OCI-LY1 (cell line): ENCODE results near the gene LRRC70.

ENCODE experiments used
- H2AFZ ChIP-seq: fragments of 200-600 bp; sonication (generic), shearing (Covaris generic); 2 replicates; pipeline ENCODE4 v1.6.0; 2014; ENCODE audit warnings: antibody characterized with exemption, mild to moderate bottlenecking, low read length
- H3F3A ChIP-seq: fragments of 200-600 bp; sonication (generic), shearing (Covaris generic); 2 replicates; pipeline ENCODE4 v1.6.0; 2014; ENCODE audit warnings: mild to moderate bottlenecking, antibody characterized with exemption, low read length, moderate library complexity; ENCODE audit not compliant: insufficient read depth
- H3K27ac ChIP-seq: fragments of 200-600 bp; sonication (generic); 2 replicates; pipeline ENCODE4 v1.5.1; 2014; ENCODE audit warnings: low read length, mixed run types, mild to moderate bottlenecking, low read depth; ENCODE audit not compliant: poor library complexity, severe bottlenecking
- H3K27me3 ChIP-seq: fragments of 200-600 bp; sonication (generic); 2 replicates; pipeline ENCODE4 v1.6.0; 2014; ENCODE audit warnings: antibody characterized with exemption, mild to moderate bottlenecking, low read length, moderate library complexity; ENCODE audit not compliant: insufficient read depth
- H3K36me3 ChIP-seq: fragments of 200-600 bp; sonication (generic); 2 replicates; pipeline ENCODE4 v1.6.1; 2014; ENCODE audit warnings: mild to moderate bottlenecking, antibody characterized with exemption, low read length, moderate library complexity, mixed read lengths; ENCODE audit not compliant: insufficient read depth
- H3K4me1 ChIP-seq: fragments of 200-600 bp; sonication (generic); 2 replicates; pipeline ENCODE4 v1.5.1; 2014; ENCODE audit warnings: mild to moderate bottlenecking, low read length, moderate library complexity; ENCODE audit not compliant: insufficient read depth, severe bottlenecking
- H3K4me2 ChIP-seq: fragments of 200-600 bp; sonication (generic), shearing (Covaris generic); 2 replicates; pipeline ENCODE4 v1.6.1; 2014; ENCODE audit warnings: low read length
- H3K4me3 ChIP-seq: fragments of 200-600 bp; sonication (generic); 2 replicates; pipeline ENCODE4 v1.5.1; 2014; ENCODE audit warnings: low read length, low read depth, mild to moderate bottlenecking, mixed read lengths; ENCODE audit not compliant: poor library complexity, severe bottlenecking
- H3K79me2 ChIP-seq: fragments of 200-600 bp; shearing (Covaris generic); 2 replicates; pipeline ENCODE4 v1.6.1; 2016; ENCODE audit warnings: mixed run types, low read length, mixed read lengths; ENCODE audit not compliant: insufficient read depth
- H3K9ac ChIP-seq: fragments of 200-600 bp; sonication (generic), shearing (Covaris generic); 2 replicates; pipeline ENCODE4 v1.6.1; 2014; ENCODE audit warnings: mild to moderate bottlenecking, low read length, mixed read lengths
- H3K9me2 ChIP-seq: fragments of 200-600 bp; sonication (generic), shearing (Covaris generic); 2 replicates; pipeline ENCODE4 v1.6.1; 2014; ENCODE audit warnings: low read depth, mild to moderate bottlenecking, low read length, mixed read lengths
- H3K9me3 ChIP-seq: fragments of 200-600 bp; shearing (Covaris generic); 2 replicates; pipeline ENCODE4 v1.6.1; 2014; ENCODE audit warnings: low read length, mixed read lengths
- H4K20me1 ChIP-seq: fragments of 200-600 bp; sonication (generic), shearing (Covaris generic); 2 replicates; pipeline ENCODE4 v1.6.0; 2016; ENCODE audit warnings: mild to moderate bottlenecking, low read length; ENCODE audit not compliant: insufficient read depth
- EZH2 ChIP-seq: fragments of 200-600 bp; sonication (generic), shearing (Covaris generic); IDR thresholded peaks from 2 replicates; pipeline ENCODE4 v1.8.0; 2017; ENCODE audit warnings: borderline replicate concordance, mixed run types, mild to moderate bottlenecking, antibody characterized with exemption, low read length, moderate library complexity, mixed read lengths
- TF ChIP-seq, protein P1 (sequence below): fragments of 200-600 bp; sonication (generic), shearing (Covaris generic); IDR thresholded peaks from 2 replicates; pipeline ENCODE4 v1.5.1; 2017; ENCODE audit warnings: mild to moderate bottlenecking, antibody characterized with exemption, low read length, moderate library complexity, mixed read lengths

The LRRC70 gene

DNA sequence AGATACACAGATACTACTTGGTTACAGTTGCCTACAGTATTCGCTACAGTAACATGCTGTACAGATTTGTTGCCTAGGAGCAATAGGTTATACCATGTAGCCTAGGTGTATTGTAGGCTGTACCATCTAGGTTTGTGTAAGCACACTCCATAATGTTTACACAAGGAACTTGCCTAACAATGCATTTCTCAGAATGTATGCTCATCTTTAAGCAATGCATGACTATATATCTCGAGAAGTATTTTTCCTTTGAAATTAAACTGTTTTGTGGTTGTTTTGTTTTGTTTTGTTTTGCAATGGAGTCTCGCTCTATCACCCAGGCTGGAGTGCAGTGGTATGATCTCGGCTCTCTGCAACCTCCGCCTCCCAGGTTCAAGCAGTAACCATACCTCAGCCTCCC lies 25.3 kb downstream of the LRRC70 start:
- H2AFZ ChIP-seq = no peak overlapping the region
- H3K9me3 ChIP-seq = no peaks in the 10 kb centered on the region

GRCh38 chr5:62605638-62606037 lies 27.0 kb downstream of the LRRC70 start:
- Histone ChIP-seq H2AFZ (no peak overlapping the region), H3K36me3 (peaks cover 14% of the 10 kb centered on the region; the same call in 1 of the 2 replicates), H3F3A (no peaks in the 10 kb centered on the region), H3K9ac (no peak overlapping the region), H3K79me2 (no peaks in the 10 kb centered on the region), H3K27me3 (no peaks in the 10 kb centered on the region), H3K27ac (no peak overlapping the region), H4K20me1 (no peaks in the 10 kb centered on the region), H3K9me3 (no peaks in the 10 kb centered on the region), H3K4me3 (no peak overlapping the region), H3K4me2 (no peak overlapping the region), H3K4me1 (no peaks in the 10 kb centered on the region), H3K9me2 (no peaks in the 10 kb centered on the region)
- TF ChIP-seq EZH2 = no peak
- TF ChIP-seq, protein P1, sequence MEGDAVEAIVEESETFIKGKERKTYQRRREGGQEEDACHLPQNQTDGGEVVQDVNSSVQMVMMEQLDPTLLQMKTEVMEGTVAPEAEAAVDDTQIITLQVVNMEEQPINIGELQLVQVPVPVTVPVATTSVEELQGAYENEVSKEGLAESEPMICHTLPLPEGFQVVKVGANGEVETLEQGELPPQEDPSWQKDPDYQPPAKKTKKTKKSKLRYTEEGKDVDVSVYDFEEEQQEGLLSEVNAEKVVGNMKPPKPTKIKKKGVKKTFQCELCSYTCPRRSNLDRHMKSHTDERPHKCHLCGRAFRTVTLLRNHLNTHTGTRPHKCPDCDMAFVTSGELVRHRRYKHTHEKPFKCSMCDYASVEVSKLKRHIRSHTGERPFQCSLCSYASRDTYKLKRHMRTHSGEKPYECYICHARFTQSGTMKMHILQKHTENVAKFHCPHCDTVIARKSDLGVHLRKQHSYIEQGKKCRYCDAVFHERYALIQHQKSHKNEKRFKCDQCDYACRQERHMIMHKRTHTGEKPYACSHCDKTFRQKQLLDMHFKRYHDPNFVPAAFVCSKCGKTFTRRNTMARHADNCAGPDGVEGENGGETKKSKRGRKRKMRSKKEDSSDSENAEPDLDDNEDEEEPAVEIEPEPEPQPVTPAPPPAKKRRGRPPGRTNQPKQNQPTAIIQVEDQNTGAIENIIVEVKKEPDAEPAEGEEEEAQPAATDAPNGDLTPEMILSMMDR = no peak

More for the DNA sequence above, 25.3 kb downstream of the LRRC70 start:
- Histone ChIP-seq H3K9ac (no peak overlapping the region), H3K27me3 (no peaks in the 10 kb centered on the region), H3K79me2 (no peaks in the 10 kb centered on the region), H3K9me2 (no peaks in the 10 kb centered on the region), H4K20me1 (no peaks in the 10 kb centered on the region), H3K27ac (no peak overlapping the region), H3K4me2 (no peak overlapping the region), H3F3A (no peaks in the 10 kb centered on the region), H3K4me3 (no peak overlapping the region), H3K36me3 (peaks cover 6% of the 10 kb centered on the region; the same call in 1 of the 2 replicates), H3K4me1 (no peaks in the 10 kb centered on the region)
- TF ChIP-seq EZH2 = no peak
- TF ChIP-seq, protein P1 = no peak

GRCh38 chr5:62606878-62607277 lies 28.3 kb downstream of the LRRC70 start:
- Histone ChIP-seq H3K9me2 (no peaks in the 10 kb centered on the region), H3K27me3 (no peaks in the 10 kb centered on the region), H3K4me3 (no peak overlapping the region), H3K4me2 (no peak overlapping the region), H3F3A (no peaks in the 10 kb centered on the region), H3K9me3 (no peaks in the 10 kb centered on the region), H3K4me1 (no peaks in the 10 kb centered on the region), H4K20me1 (no peaks in the 10 kb centered on the region), H3K79me2 (no peaks in the 10 kb centered on the region), H3K36me3 (peaks cover 14% of the 10 kb centered on the region; the same call in 1 of the 2 replicates), H2AFZ (no peak overlapping the region), H3K9ac (no peak overlapping the region), H3K27ac (no peak overlapping the region)
- TF ChIP-seq, protein P1 = no peak
- no peak for TF ChIP-seq EZH2
